ENCODE data around the gene RPP21. TPM values are rescaled to one million over a fixed set of nuclear protein-coding genes. Genes with fewer than 3 reads are reported as not detected.
"Not testable (repeated sequence)": the region's sequence is repeated elsewhere in the genome, so short reads cannot be mapped to it uniquely, and the experiment has no call there.

Gene RPP21
- total and polyA plus RNA-seq, 5 donors from 2014 or later: 38.7 to 122 (median 93.6) TPM

DNA sequence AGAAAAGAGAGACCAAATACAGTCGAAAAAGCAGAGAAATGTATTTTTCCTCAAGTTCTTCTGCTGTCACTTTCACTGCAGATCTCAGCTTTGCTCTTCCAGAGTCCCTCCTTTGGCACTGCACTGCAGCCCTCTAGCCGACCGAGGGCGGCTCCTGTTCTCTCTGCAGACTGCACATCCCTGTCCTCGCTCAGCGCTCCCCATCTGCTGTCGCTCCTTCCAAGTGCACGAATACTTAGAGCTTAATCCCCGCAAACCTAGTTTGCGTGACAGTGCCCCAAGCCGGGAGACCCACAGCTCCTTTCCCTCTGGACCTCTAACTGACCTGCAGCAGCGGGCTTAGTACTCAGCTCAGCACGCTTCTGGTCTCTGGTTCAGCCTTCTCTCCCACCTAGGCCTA lies 15.2 kb downstream of the RPP21 start:
- Mint-ChIP-seq H3K36me3 (no peaks in the 10 kb centered on the region), H3K4me1 (peaks cover 0 to 7% (median 3%) of the 10 kb centered on the region in 4 donors), H3K9me3 (peaks cover 0 to 4% (median 1%) of the 10 kb centered on the region in 7 donors), H3K27ac (no peak overlapping the region), H3K4me3 (no peak overlapping the region), H3K27me3 (peaks cover 76% of the 10 kb centered on the region)
- DNase-seq (no peak), ATAC-seq (ENCODE audit: low read depth in 2 of 2) (no peak)
- Histone ChIP-seq H3K4me3 (ENCODE audit: low read depth, low read length) (no peak overlapping the region), H3K36me3 (ENCODE audit: control insufficient read depth, insufficient read depth, low read length) (no peaks in the 10 kb centered on the region), H3K9me3 (ENCODE audit: control insufficient read depth in 2 of 2, low read length in 2 of 2) (peaks cover 0 to 6% of the 10 kb centered on the region in 2 experiments), H3K4me1 (ENCODE audit: control insufficient read depth, insufficient read depth, low read length, poor library complexity, severe bottlenecking) (peaks cover 7% of the 10 kb centered on the region), H3K27me3 (ENCODE audit: control insufficient read depth, insufficient read depth, low read length) (peaks cover 70% of the 10 kb centered on the region), H3K27ac (ENCODE audit: insufficient read depth, low read length, poor library complexity, severe bottlenecking) (no peak overlapping the region)

DNA sequence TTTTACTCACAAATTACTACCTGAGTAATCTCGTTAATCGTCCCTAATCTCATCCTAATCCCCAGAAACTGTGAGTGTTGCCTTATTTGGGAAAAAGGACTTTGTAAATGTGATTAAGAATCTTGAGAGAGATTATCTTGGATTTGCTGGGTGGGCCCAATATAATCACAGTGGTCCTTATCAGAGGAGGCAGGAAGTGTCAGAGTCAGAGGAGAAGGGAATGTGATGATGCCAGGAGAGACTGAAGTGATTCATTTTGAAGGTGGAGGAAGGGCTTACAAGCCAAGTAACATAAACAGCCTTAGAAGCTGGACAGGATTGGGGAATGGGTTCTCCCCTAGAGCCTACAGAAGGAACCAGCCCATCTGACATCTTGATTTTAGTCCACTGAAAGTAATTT lies 16.7 kb downstream of the RPP21 start:
- no peak overlapping the region for H3K27ac Mint-ChIP-seq
- no peak for ATAC-seq (ENCODE audit: low read depth in 2 of 2)

GRCh38 chr6:30363459-30363858 lies 18.5 kb downstream of the RPP21 start:
- peaks cover 0 to 4% (median 0%) of the 10 kb centered on the region in 7 donors for H3K9me3 Mint-ChIP-seq
- H3K36me3 ChIP-seq (ENCODE audit: control insufficient read depth, insufficient read depth, low read length): no peaks in the 10 kb centered on the region
- no peak overlapping the region for H3K4me3 ChIP-seq (ENCODE audit: low read depth, low read length)
- DNase-seq (no peak), ATAC-seq (ENCODE audit: low read depth in 2 of 2) (no peak)
- peaks cover 62% of the 10 kb centered on the region for H3K27me3 ChIP-seq (ENCODE audit: control insufficient read depth, insufficient read depth, low read length)
- H3K4me3 Mint-ChIP-seq: no peak overlapping the region
- H3K27me3 Mint-ChIP-seq: peaks cover 67% of the 10 kb centered on the region
- no peaks in the 10 kb centered on the region for H3K36me3 Mint-ChIP-seq
- no peak overlapping the region for H3K27ac Mint-ChIP-seq
- peaks cover 0 to 6% of the 10 kb centered on the region in 2 experiments for H3K9me3 ChIP-seq (ENCODE audit: control insufficient read depth in 2 of 2, low read length in 2 of 2)
- no peak overlapping the region for H3K27ac ChIP-seq (ENCODE audit: insufficient read depth, low read length, poor library complexity, severe bottlenecking)
- H3K4me1 ChIP-seq (ENCODE audit: control insufficient read depth, insufficient read depth, low read length, poor library complexity, severe bottlenecking): no peaks in the 10 kb centered on the region
- H3K4me1 Mint-ChIP-seq: no peaks in the 10 kb centered on the region

More for the DNA sequence above, 16.7 kb downstream of the RPP21 start:
- H3K9me3 ChIP-seq (ENCODE audit: control insufficient read depth in 2 of 2, low read length in 2 of 2): peaks cover 0 to 6% of the 10 kb centered on the region in 2 experiments
- no peaks in the 10 kb centered on the region for H3K36me3 ChIP-seq (ENCODE audit: control insufficient read depth, insufficient read depth, low read length)
- DNase-seq: no peak
- H3K4me3 ChIP-seq (ENCODE audit: low read depth, low read length): no peak overlapping the region
- Mint-ChIP-seq H3K4me1 (peaks cover 0 to 7% (median 3%) of the 10 kb centered on the region in 4 donors), H3K36me3 (no peaks in the 10 kb centered on the region), H3K27me3 (peaks cover 84% of the 10 kb centered on the region), H3K9me3 (peaks cover 0 to 4% (median 1%) of the 10 kb centered on the region in 7 donors), H3K4me3 (no peak overlapping the region)
- no peak overlapping the region for H3K27ac ChIP-seq (ENCODE audit: insufficient read depth, low read length, poor library complexity, severe bottlenecking)
- H3K4me1 ChIP-seq (ENCODE audit: control insufficient read depth, insufficient read depth, low read length, poor library complexity, severe bottlenecking): peaks cover 7% of the 10 kb centered on the region
- peaks cover 69% of the 10 kb centered on the region for H3K27me3 ChIP-seq (ENCODE audit: control insufficient read depth, insufficient read depth, low read length)

DNA sequence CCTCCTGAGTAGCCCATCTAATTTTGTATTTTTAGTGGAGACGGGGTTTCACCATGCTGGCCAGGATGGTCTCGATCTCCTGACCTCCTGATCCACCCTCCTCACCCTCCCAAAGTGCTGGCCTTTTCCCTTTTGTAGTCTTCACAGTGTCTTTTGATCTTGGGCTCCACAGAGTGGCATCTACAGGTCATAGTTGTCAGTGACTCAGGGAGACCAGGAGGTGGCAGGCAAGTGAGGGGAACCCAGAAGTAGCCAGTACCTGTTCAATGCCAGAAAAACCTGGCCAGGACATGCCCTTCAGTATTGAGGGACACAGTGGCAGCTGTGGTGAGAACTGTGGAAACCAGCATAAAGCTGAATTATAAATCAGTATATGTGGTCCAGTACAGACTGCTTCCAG lies 19.6 kb downstream of the RPP21 start:
- Mint-ChIP-seq H3K27ac (no peak overlapping the region), H3K36me3 (no peaks in the 10 kb centered on the region), H3K4me3 (no peak overlapping the region), H3K27me3 (peaks cover 70% of the 10 kb centered on the region), H3K4me1 (no peaks in the 10 kb centered on the region), H3K9me3 (peaks cover 0 to 6% (median 0%) of the 10 kb centered on the region in 7 donors)
- H3K27ac ChIP-seq (ENCODE audit: insufficient read depth, low read length, poor library complexity, severe bottlenecking): no peak overlapping the region
- H3K27me3 ChIP-seq (ENCODE audit: control insufficient read depth, insufficient read depth, low read length): peaks cover 52% of the 10 kb centered on the region
- DNase-seq (peak in 1 of 3 donors; percentile 29), ATAC-seq (ENCODE audit: low read depth in 2 of 2) (no peak)
- H3K4me3 ChIP-seq (ENCODE audit: low read depth, low read length): no peak overlapping the region
- no peaks in the 10 kb centered on the region for H3K4me1 ChIP-seq (ENCODE audit: control insufficient read depth, insufficient read depth, low read length, poor library complexity, severe bottlenecking)
- H3K9me3 ChIP-seq (ENCODE audit: control insufficient read depth in 2 of 2, low read length in 2 of 2): peaks cover 0 to 6% of the 10 kb centered on the region in 2 experiments
- no peaks in the 10 kb centered on the region for H3K36me3 ChIP-seq (ENCODE audit: control insufficient read depth, insufficient read depth, low read length)

DNA sequence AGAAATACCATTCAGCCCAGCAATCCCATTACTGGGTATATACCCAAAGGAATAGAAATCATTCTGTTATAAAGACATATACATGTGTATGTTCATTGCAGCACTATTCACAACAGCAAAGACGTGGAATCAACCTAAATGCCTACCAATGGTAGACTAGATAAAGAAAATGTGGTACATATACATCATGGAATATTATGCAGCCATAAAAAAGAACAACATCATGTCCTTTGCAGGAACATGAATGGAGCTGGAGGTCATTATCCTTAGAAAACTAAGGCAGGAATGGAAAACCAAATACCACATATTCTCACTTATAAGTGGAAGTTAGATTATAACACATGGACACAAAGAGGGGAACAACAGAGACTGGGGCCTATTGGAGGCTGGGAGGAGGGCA lies 24.3 kb downstream of the RPP21 start:
- ATAC-seq (ENCODE audit: low read depth in 2 of 2); H3K27ac Mint-ChIP-seq; H3K36me3 ChIP-seq (ENCODE audit: control insufficient read depth, insufficient read depth, low read length); H3K27ac ChIP-seq (ENCODE audit: insufficient read depth, low read length, poor library complexity, severe bottlenecking); H3K4me3 ChIP-seq (ENCODE audit: low read depth, low read length); DNase-seq; H3K9me3 Mint-ChIP-seq; H3K36me3 Mint-ChIP-seq; H3K4me1 ChIP-seq (ENCODE audit: control insufficient read depth, insufficient read depth, low read length, poor library complexity, severe bottlenecking); H3K9me3 ChIP-seq (ENCODE audit: control insufficient read depth in 2 of 2, low read length in 2 of 2); H3K4me1 Mint-ChIP-seq: not testable (repeated sequence)
- peak overlapping the region in 1 of 4 donors; percentile 21 for H3K4me3 Mint-ChIP-seq
- peaks cover 41% of the 10 kb centered on the region for H3K27me3 Mint-ChIP-seq
- peaks cover 21% of the 10 kb centered on the region for H3K27me3 ChIP-seq (ENCODE audit: control insufficient read depth, insufficient read depth, low read length)

GRCh38 chr6:30378290-30378937 lies 33.5 kb downstream of the RPP21 start:
- Mint-ChIP-seq H3K4me1 (peaks cover 0 to 5% (median 1%) of the 10 kb centered on the region in 4 donors), H3K36me3 (no peaks in the 10 kb centered on the region), H3K4me3 (no peak overlapping the region), H3K27ac (no peak overlapping the region), H3K27me3 (peaks cover 85% of the 10 kb centered on the region), H3K9me3 (peaks cover 0 to 3% (median 0%) of the 10 kb centered on the region in 7 donors)
- DNase-seq: no peak
- no peaks in the 10 kb centered on the region for H3K9me3 ChIP-seq (ENCODE audit: control insufficient read depth in 2 of 2, low read length in 2 of 2)
- no peaks in the 10 kb centered on the region for H3K36me3 ChIP-seq (ENCODE audit: control insufficient read depth, insufficient read depth, low read length)
- H3K4me3 ChIP-seq (ENCODE audit: low read depth, low read length): no peak overlapping the region
- no peaks in the 10 kb centered on the region for H3K4me1 ChIP-seq (ENCODE audit: control insufficient read depth, insufficient read depth, low read length, poor library complexity, severe bottlenecking)
- ATAC-seq (ENCODE audit: low read depth in 2 of 2): no peak
- H3K27ac ChIP-seq (ENCODE audit: insufficient read depth, low read length, poor library complexity, severe bottlenecking): no peak overlapping the region
- peaks cover 44% of the 10 kb centered on the region for H3K27me3 ChIP-seq (ENCODE audit: control insufficient read depth, insufficient read depth, low read length)

DNA sequence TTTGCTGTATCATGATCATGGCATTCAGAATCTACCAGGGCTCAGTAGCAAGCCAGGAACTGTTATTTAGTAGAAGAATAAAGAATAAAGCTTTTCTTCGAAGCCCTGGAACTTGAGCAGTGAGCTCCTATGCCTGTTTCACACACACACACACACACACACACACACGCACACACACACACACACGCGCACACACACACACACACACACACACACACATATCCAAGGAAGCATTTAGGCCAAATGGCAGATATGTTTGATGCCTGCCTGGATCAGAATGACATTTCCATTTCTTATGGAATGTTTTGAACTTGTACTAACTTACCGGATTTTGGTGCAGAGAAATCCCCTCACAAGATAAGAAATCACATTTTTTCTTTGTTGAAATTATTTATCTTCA lies 35.5 kb downstream of the RPP21 start:
- no peaks in the 10 kb centered on the region for H3K36me3 Mint-ChIP-seq

GRCh38 chr6:30386166-30386565 lies 41.2 kb downstream of the RPP21 start:
- no peak overlapping the region for H3K4me3 Mint-ChIP-seq
- peaks cover 0 to 2% (median 0%) of the 10 kb centered on the region in 7 donors for H3K9me3 Mint-ChIP-seq
- Histone ChIP-seq H3K27me3 (ENCODE audit: control insufficient read depth, insufficient read depth, low read length) (peaks cover 55% of the 10 kb centered on the region), H3K27ac (ENCODE audit: insufficient read depth, low read length, poor library complexity, severe bottlenecking) (no peak overlapping the region), H3K4me1 (ENCODE audit: control insufficient read depth, insufficient read depth, low read length, poor library complexity, severe bottlenecking) (no peaks in the 10 kb centered on the region), H3K4me3 (ENCODE audit: low read depth, low read length) (no peak overlapping the region), H3K9me3 (ENCODE audit: control insufficient read depth in 2 of 2, low read length in 2 of 2) (no peaks in the 10 kb centered on the region), H3K36me3 (ENCODE audit: control insufficient read depth, insufficient read depth, low read length) (no peaks in the 10 kb centered on the region)
- no peaks in the 10 kb centered on the region for H3K36me3 Mint-ChIP-seq
- DNase-seq (no peak), ATAC-seq (ENCODE audit: low read depth in 2 of 2) (no peak)
- H3K27me3 Mint-ChIP-seq: peaks cover 91% of the 10 kb centered on the region
- peaks cover 0 to 12% (median 0%) of the 10 kb centered on the region in 4 donors for H3K4me1 Mint-ChIP-seq
- no peak overlapping the region for H3K27ac Mint-ChIP-seq

More for the DNA sequence above, 35.5 kb downstream of the RPP21 start:
- DNase-seq: no peak
- H3K27ac Mint-ChIP-seq: no peak overlapping the region
- H3K4me1 Mint-ChIP-seq: peaks cover 0 to 16% (median 1%) of the 10 kb centered on the region in 4 donors
- no peaks in the 10 kb centered on the region for H3K4me1 ChIP-seq (ENCODE audit: control insufficient read depth, insufficient read depth, low read length, poor library complexity, severe bottlenecking)
- ATAC-seq (ENCODE audit: low read depth in 2 of 2): no peak
- peaks cover 0 to 3% (median 0%) of the 10 kb centered on the region in 7 donors for H3K9me3 Mint-ChIP-seq
- peaks cover 55% of the 10 kb centered on the region for H3K27me3 ChIP-seq (ENCODE audit: control insufficient read depth, insufficient read depth, low read length)
- no peaks in the 10 kb centered on the region for H3K36me3 ChIP-seq (ENCODE audit: control insufficient read depth, insufficient read depth, low read length)
- H3K27me3 Mint-ChIP-seq: peaks cover 93% of the 10 kb centered on the region
- no peak overlapping the region for H3K4me3 Mint-ChIP-seq
- H3K9me3 ChIP-seq (ENCODE audit: control insufficient read depth in 2 of 2, low read length in 2 of 2): no peaks in the 10 kb centered on the region
- no peak overlapping the region for H3K27ac ChIP-seq (ENCODE audit: insufficient read depth, low read length, poor library complexity, severe bottlenecking)
- H3K4me3 ChIP-seq (ENCODE audit: low read depth, low read length): no peak overlapping the region

Measured in CD4-positive, CD25-positive, alpha-beta regulatory T cell (primary cell).